DMS153 (cell line): ENCODE measurements around the gene ZIC1.

Source experiments
- DNase-seq: peaks from one replicate; lab custom pipeline; 2025; lab: John Stamatoyannopoulos, UW

Gene ZIC1

GRCh38 chr3:147422601-147423536, 13.7 kb downstream of the ZIC1 start:
- no peak for DNase-seq

- DNase-seq: no peak
Measured at GRCh38 chr3:147423537-147423797, 14.3 kb downstream of the ZIC1 start.

GRCh38 chr3:147423798-147424580, 14.8 kb downstream of the ZIC1 start:
- DNase-seq: no peak

- no peak for DNase-seq
Measured at GRCh38 chr3:147424581-147425387, 15.6 kb downstream of the ZIC1 start.

GRCh38 chr3:147425388-147425850, 16.3 kb downstream of the ZIC1 start:
- DNase-seq: no peak

- no peak for DNase-seq
Measured at GRCh38 chr3:147426931-147427330, 17.8 kb downstream of the ZIC1 start.

GRCh38 chr3:147427746-147428145, 18.6 kb downstream of the ZIC1 start:
- no peak for DNase-seq

GRCh38 chr3:147428326-147428725, 19.2 kb downstream of the ZIC1 start:
- no peak for DNase-seq

- no peak for DNase-seq
Measured at GRCh38 chr3:147428754-147429153, 19.6 kb downstream of the ZIC1 start.

GRCh38 chr3:147431751-147432150, 22.6 kb downstream of the ZIC1 start:
- DNase-seq: no peak

GRCh38 chr3:147447224-147447623, 38.1 kb downstream of the ZIC1 start:
- no peak for DNase-seq

- DNase-seq: no peak
Measured at GRCh38 chr3:147449669-147450068, 40.5 kb downstream of the ZIC1 start.

- DNase-seq: no peak
Measured at GRCh38 chr3:147458995-147459704, 50.0 kb downstream of the ZIC1 start.

GRCh38 chr3:147462856-147463255, 53.7 kb downstream of the ZIC1 start:
- DNase-seq: no peak
